ENCODE measurements around the gene CIROP.
A peak's percentile ranks its signal among the peaks of the same experiment; 100 is the strongest.
"Not testable (repeated sequence)": the region's sequence is repeated elsewhere in the genome, so short reads cannot be mapped to it uniquely, and the experiment has no call there.

The CIROP gene

DNA sequence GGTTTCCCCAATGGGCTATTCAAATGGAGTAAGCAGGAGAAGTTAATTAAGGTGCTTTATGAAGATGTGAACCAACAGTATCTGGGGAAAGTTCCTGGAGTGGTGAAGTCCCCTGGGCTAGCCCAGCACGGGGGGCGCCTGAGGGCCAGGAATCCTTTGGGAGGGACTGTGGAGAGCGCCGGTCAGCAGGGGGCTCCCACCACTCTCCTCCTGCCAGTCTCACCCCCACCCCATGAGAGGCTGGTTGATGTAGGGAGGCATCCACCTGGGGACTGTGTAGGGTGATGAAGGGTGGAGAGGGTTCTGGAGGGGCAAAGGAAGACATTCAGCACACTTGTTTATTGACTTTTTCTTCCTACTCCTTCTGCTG lies 9.9 kb upstream of the CIROP start:
- DNase-seq (ENCODE audit: low spot score) = no peak

DNA sequence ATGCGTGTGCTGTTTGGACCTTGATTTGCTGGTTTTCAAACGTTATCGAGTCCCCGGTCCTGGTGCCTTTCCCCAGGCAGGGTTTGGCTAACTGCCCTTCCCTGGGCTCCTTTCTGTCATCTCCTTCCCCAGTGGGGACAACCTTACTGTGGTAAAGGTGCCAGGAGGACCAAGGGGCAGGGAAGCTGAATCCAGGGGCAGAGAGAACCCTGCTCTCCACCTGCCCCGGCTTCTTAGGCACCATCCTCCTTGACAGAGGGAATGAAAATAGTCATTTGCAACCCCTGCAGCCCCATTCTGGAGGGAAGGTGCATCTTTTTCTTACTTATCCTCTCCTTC lies 9.3 kb upstream of the CIROP start:
- DNase-seq (ENCODE audit: low spot score) = no peak

DNA sequence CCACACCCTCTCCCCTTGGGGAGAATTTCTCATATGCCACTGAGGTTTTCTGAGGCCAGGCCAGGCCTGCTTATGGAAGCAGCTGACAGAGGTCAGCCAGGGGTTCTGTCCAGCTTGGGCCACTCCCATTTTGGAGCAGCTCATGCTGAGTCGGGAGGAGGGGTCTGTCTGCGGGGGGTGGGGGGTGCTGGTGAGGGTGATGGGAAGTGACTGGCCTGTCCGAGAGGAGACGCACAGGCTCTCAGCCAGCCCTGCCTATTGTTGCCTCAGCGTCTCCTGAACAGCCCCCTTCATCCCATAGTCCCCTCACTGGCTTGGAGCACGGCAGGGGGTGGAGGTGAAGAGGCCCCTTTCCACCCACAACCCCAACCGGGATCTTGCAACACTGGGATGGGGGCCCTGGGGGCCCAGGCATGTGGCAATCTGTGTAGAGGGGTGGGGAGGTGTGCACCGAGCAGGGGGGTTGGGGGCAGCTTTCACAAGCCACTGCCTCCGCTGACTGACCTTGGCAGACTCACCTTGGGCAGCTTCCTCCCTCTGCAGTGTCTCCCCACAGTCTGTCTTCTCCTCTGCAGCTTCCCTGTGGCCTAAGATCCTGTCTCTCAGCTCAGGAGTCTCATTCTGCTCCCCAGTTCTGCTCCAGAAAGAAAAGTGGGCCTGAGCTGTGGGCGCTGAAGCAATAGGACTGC lies 8.8 kb upstream of the CIROP start:
- no peak for DNase-seq (ENCODE audit: low spot score)

DNA sequence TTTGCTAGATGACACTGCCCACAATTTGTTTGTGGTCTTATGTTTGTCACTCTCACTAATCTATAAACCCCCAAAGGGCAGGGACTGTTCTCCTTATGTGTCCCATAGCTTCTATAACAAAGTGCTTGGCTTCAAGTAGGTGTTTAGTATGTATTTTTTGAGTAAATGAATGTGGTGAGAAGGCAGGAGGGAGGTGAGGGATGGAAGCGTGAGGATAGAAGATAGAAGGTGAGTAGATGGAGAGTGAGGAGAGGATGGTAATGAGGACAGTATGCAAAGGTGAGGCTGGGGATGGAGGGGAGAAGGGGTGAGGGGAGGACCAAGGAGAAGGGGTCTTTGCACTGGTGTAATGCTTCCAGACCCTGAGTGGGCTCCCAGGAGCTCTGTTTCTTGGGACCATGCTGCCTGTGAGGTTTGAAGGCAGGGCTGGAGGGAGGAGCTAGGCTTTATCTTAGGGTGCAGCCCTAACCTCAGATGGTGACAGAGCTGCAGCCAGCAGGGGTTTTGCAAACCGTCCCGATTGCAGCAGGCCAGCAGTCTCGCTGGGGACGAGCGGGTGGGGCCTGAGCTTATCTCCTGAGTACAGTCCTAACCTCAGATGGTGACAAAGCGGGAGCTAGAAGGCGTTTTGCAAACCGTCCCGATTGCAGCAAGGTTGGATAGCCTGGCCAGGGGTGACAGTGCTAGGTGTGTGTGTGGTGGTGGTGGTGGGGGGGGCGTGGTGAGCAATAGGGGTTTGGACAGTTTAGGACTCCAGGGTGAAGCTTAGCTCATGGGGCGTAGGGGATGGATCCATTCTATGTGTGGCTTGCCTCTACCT lies 7.8 kb upstream of the CIROP start:
- DNase-seq (ENCODE audit: low spot score) = no peak

DNA sequence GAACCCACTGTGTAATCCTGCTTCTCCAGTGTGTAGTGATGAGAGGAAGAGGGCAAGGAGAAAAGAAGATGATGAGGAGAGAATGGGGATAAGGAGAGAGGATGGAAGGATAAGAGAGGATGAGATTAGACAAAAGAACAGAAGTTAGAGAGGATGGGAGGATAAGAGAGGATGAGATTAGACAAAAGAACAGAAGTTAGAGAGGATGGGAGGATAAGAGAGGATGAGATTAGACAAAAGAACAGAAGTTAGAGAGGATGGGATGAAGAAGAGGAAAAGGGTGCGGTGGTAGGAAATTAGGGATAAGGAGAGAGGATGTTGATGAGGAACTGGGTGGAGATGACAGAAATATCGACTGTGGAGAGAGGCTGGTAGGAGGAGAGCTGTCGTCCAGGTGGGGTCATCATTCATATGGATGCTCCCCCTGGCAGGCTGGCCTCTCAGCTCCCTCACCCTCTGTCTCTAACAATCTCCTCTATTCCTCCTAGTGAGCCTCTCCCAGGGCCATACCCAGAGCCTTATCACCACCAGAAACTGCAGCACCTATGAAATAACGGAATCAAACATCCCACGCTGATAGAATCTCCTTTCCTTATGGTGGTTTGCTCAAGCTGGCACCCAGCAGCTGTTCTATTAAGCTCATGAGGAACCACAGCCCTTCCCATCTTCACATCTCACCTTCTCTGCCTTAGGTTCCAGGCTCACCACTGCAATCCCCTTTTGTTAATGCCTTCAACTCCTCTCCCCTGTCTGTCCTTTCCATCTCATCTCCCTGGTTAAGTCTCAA lies 6.0 kb upstream of the CIROP start:
- DNase-seq (ENCODE audit: low spot score) = no peak

DNA sequence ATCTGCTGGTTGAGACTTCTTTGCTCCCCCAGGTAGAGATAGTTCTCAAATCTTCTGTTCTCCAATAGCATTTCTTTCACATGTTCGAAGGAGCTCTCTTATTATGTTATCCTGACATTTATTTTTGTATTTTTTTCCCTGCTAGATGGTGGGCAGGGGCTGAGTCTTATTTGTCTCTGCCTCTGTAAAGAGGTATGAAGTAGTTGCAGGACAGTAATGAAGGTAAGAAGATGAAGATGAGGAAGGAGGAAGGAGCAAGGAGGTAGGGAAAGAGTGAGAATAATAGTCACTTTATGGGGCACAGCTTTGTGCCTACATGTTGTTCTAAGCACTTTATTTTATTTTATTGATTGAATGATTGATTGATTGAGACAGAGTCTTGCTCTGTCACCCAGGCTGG lies 5.0 kb upstream of the CIROP start:
- DNase-seq (ENCODE audit: low spot score) = no peak

DNA sequence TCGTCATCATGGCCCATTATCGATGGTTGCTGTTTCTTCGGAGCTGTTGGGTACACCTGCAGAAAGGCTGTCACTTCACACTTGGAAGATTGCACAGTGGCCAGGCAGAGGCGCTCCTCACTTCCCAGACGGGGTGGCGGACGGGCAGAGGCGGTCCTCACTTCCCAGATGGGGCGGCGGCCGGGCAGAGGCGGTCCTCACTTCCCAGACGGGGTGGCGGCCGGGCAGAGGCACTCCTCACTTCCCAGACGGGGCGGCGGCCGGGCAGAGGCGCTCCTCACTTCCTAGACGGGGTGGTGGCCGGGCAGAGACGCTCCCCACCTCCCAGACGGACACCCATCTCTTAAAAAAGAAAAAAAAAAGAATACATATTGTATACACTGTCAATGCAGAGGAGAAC lies 3.4 kb upstream of the CIROP start:
- not testable (repeated sequence) for DNase-seq (ENCODE audit: low spot score)

DNA sequence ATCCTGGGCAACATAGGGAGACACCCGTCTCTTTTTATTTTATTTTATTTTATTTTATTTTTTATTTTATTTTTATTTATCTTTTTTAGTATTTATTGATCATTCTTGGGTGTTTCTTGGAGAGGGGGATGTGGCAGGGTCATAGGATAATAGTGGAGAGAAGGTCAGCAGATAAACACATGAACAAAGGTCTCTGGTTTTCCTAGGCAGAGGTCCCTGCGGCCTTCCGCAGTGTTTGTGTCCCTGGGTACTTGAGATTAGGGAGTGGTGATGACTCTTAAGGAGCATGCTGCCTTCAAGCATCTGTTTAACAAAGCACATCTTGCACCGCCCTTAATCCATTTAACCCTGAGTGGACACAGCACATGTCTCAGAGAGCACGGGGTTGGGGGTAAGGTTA lies 2.8 kb upstream of the CIROP start:
- not testable (repeated sequence) for DNase-seq (ENCODE audit: low spot score)

DNA sequence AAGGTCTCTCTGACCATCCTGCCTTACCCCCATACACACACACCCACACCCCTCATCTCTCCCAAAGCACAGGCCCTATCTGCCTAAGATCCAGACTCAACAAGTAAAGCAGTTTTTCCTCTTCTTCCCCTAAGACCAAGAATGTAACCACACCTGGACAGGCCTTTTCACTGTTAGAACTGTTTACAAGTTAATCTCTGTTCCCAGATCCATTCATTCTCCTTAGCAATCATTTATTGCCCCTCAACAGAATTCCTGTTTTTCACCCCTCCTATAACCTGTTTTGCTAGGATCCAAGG lies 1.9 kb upstream of the CIROP start:
- DNase-seq (ENCODE audit: low spot score) = no peak

DNA sequence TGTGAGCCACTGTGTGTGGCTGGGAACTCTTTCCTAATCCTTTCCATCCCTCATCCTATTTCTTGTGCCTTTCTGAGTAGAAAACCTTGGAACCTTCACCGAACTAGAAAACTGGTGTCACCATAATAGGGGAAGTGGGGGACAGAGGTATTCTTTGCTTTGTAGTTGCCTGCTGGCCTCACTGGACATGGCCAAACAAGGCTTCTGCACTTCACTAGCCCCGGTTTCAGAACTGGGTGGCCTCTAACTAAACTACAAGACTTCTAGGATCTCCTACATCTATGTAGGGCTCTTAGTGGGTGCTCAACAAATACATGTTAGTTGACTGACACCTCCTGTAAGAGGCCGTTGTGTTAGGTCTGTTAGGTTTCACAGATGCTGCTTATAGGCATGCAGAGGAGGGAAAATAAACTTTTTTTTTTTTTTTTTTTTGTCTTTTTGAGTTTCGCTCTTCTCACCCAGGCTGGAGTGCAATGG lies 597 bp upstream of the CIROP start:
- DNase-seq (ENCODE audit: low spot score) = no peak

DNA sequence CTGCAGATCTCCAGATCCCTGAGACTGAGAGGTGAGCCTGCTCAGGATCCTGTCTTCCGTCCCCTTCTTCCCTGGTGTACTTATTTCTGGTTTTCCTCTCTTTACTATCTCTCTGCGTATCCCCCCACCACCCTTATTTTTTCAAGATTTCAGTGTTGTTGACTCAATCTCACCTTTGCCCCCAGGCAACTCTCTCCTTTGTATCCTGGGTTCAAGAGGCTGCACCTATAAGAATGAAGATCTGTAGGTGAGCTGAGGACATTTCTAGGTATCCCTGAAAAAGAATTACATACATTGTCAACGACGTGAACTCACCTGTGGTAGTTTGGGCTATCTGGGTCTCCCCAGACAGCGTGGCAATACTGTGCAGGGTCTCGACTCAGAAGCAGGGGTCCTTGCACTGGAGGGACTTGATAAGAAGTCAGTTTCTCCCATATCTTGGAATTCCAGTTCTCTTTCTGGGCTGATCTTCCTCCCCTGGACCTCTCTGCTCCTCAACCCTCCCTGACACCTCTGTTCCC lies 659 bp downstream of the CIROP start:
- no peak for DNase-seq (ENCODE audit: low spot score)

DNA sequence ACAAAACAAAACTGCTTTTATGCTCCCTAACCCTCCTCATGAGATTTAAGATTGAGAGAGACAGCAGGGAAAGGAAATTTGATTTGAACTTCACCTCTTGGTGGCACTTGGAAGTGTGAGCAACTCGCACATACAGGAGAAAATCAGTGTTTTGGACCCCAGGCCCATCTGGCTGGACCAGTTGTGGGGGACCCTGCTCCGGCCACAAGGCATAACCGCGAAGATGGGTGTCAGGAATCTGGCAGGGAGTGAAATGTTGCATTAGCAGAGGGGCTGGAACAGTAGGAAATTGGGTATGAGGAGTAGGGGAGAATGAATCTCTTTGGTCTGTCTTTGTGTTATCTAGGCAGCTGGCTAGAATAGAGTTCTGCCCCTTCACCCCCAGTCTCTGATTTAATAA lies 1.2 kb downstream of the CIROP start:
- no peak for DNase-seq (ENCODE audit: low spot score)

DNA sequence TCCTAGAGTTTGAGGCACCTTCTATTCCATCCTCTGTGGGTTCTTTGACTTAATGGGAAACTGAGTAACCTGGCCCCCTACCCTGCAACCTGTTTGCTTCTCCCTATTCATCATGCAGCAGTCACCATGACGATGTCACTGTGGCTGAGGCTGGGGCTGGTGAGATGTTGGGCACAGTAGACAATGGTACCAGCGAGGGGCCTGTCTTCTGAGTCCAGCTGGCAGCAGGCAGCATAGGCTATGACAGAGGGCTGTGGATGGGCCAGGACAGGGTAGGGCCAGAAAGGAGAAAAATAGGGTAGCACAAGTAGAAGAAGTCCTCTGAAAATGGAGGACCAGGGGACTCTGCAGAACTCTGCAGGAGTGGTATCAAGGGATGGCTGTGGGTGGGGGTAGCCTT lies 2.0 kb downstream of the CIROP start:
- no peak for DNase-seq (ENCODE audit: low spot score)

DNA sequence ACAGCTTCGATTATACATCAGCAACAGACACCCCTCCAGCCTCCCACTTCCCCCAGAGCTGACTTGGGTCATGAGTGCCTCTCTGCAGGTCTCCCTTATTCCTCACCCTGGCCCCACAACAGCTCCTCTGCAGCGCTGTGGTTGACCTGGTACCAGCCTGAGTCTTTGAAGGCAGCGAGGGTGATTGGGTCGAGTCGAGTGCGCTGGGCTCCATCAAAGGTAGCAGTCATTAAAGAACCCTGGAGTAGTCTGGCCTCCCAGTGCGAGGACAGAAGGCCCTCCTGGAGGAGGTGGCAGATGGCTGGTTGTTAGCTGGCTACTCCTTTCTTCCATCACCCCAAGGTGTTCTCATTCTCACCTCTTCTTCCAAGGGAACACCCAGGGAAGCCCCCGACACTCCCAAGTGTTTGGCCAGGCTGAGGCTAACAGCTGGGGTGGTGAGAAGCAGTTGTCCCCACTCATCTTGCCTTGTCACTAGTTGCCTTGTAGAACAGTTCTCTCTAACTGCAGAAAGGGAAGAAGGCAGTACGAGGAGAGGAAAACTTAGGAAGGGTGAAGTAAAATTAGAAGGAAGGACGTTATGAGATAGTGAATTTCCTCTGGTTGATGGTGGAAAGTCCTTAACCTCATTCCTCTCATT lies 2.7 kb downstream of the CIROP start:
- DNase-seq (ENCODE audit: low spot score) = no peak

DNA sequence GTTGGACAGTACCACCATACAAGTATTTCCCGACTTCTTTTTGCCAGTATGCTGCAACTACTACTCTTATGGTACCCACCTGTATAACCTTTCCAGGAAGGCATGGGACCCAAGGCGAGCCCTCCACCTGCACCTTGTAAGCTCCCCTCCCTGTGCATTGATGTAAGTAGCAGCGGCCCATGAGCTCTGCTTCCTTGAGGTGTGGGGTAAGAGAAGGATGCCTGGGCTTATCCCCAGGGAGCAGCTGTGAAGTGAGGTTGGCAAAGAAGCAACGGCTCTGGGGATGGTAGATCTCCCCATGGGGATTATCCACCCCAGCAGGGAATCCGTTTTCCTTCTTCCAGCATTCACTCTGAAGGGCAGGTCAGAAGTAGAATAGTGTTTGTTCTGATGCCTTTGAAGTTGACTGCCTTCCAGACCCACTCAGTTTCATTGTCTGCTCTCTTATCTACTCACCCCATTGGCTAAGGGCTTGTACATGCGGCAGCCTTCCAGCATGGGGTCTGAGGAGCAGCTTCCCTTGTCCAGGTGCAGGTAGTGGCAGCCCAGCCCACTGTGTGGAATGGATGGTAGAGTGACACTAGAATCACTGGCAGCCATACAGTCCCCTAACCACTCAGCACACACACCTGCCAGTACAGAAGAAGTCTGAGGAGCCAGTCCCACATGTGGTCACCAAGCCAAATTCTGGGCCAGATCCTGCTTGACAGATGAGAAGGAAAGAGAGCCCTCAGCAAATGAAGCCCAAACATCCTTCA lies 3.4 kb downstream of the CIROP start:
- no peak for DNase-seq (ENCODE audit: low spot score)

DNA sequence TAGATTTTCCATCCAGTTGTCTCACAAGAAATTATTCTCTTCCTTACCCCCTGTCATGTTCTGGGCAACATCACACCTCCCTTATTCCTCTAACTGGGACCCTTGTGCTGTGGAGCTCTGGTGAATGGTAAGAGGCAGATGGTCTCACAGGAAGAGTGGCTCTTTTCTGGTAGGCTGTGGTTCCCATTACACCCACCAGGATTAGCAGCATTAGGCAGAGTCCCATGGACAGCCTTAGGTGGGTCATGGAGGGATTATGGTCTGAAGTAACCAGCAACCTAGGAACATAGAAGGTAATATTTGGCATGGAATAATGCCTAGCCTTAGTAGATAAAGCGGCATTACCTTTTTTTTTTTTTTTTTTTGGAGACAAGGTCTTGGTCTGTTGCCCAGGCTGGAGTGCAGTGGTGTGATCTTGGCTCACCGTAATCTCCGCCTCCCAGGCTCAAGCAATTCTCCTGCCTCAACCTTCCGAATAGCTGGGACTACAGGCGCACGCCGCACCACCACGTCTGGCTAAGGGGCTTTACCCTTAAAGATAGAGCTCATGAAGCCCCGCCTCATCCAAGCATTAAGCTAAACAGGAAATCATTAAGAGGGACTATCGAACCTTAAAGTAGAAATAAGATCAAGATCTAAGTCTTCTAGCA lies 5.5 kb downstream of the CIROP start:
- no peak for DNase-seq (ENCODE audit: low spot score)

DNA sequence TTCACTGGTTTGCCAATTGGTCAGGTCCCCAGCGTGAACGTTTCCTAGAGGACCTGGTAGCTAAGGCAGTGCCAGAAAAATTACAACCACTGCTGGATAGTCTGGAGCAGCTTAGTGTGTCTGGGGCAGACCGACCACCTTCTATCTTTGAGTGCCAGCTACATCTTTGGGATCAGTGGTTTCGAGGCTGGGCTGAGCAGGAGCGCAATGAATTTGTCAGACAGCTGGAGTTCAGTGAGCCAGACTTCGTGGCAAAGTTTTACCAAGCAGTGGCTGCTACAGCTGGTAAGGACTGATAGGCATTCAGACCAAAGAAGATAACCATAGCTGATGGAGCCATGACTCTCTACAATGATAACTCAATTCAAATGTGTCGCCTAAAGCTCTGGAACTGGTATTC lies 7.0 kb downstream of the CIROP start:
- no peak for DNase-seq (ENCODE audit: low spot score)

DNA sequence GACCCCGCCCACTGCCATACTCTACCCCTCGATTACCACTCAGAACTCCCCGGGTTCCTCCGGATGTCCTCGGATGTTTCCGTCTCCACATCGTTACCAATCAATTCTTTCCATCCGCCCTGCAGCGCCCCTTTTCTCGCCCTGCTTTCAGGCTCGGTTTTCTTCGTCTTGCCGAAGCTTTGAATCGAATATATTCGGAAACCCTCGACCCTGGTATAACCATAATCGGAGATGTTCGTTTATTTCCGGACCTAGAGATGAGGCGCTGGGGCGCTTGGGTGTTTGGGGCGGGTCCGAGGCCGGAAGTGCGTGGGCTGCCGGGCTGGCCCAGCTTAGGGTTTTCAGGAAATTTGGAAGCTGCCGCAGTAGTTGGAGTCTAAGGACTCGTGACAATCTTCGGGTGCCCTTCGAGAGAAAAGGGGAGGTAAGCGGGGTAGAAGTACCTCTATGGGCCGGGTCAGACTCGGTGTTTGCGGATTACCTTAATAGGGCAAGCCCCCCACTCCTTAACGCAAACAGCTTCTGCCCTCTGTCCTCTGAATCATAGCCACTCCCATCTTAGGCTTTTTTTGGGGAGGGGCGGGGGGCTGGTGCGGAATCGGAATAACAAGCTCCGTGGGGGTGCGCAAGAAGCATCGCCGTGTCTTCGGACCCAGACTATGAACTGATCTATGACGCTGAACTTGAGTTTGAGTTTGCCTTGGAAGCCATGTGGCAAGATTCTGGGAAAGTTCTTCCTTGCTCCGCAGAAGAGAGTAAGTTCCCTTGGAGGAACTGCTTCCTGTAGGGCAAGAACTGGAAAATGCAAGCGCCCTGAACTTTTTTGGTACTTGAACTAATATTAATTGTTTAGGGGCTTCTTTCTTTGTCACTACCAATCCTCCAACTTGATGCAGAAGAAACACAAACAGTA lies 9.3 kb downstream of the CIROP start, which contains the start of gene C14orf119:
C14orf119 (plus strand) TSS at position 310 of the 913 bp plus-strand sequence. CDS start 2,154 bp downstream, outside the sequence.
- DNase-seq (ENCODE audit: low spot score) = peak; percentile 100

DNA sequence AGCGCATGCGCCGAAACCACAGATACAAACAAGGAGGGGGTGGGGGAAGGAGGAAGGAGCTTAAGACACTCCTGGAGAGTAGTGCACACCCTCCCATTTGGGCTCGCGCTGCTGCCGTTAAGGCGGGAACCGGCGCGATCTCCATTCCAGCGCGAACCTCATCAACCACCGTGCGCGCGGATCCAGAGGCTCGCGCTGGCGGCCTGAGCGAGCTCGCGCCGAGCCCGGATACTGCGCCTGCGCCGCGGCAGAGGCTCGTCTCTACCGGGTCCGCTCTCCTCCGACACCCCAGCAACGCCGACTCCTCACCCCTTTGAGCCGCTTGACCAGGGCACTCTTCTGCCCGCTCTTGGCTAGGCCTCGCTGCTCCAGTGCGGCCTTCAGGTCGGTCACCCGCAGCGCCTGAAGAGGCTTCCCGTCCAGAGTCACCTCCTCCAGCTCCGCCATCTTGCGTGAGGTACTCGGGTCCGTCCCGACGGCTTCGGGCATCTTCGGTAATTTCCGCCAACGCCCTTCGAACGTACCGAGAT lies 10.1 kb downstream of the CIROP start, which contains the start of gene ACIN1:
ACIN1 (minus strand) TSS at position 471 of the 530 bp plus-strand sequence; CDS start at position 447, 24 bp downstream.
- peak; percentile 76 for DNase-seq (ENCODE audit: low spot score)

Measured in CD4-positive, alpha-beta T cell treated with Interleukin-6 at 100 ng/mL for 8 hours (primary cell).